ENCODE data around the gene PKN1.

GRCh38 chr19:14432791-14433553 is at the start of gene PKN1:
- TF ChIP-seq CTCF (IDR thresholded peaks at IDR 0.05) (no peak), POLR2A (IDR thresholded peaks at IDR 0.05) (no peak)
